ENCODE results near the gene KRT13.

Gene KRT13

GRCh38 chr17:41453066-41453465 lies 52.3 kb downstream of the KRT13 start:
- peaks cover 17% of the 10 kb centered on the region for H3K9me3 ChIP-seq (ENCODE audit: severe bottlenecking)
- no peaks in the 10 kb centered on the region for H3K36me3 ChIP-seq
- no peak overlapping the region for H3K4me3 ChIP-seq (ENCODE audit: low read depth, low read length)
- no peak overlapping the region for H3K27ac ChIP-seq
- DNase-seq, result no peak
- TF ChIP-seq CTCF (IDR thresholded peaks at IDR 0.05; ENCODE audit: low read depth, low read length), result no peak
- H3K27me3 ChIP-seq (ENCODE audit: insufficient read depth, low read depth, severe bottlenecking), result peaks cover 97% of the 10 kb centered on the region

GRCh38 chr17:41452281-41452680 lies 53.1 kb downstream of the KRT13 start:
- TF ChIP-seq CTCF (IDR thresholded peaks at IDR 0.05; ENCODE audit: low read depth, low read length), result no peak
- no peak for DNase-seq
- H3K27ac ChIP-seq, result no peak overlapping the region
- H3K4me3 ChIP-seq (ENCODE audit: low read depth, low read length), result no peak overlapping the region
- H3K36me3 ChIP-seq, result no peaks in the 10 kb centered on the region
- H3K9me3 ChIP-seq (ENCODE audit: severe bottlenecking), result peaks cover 17% of the 10 kb centered on the region
- peaks cover 98% of the 10 kb centered on the region for H3K27me3 ChIP-seq (ENCODE audit: insufficient read depth, low read depth, severe bottlenecking)

- no peak for TF ChIP-seq CTCF (IDR thresholded peaks at IDR 0.05; ENCODE audit: low read depth, low read length)
- peaks cover 17% of the 10 kb centered on the region for H3K9me3 ChIP-seq (ENCODE audit: severe bottlenecking)
- no peak overlapping the region for H3K27ac ChIP-seq
- DNase-seq, result no peak
- no peak overlapping the region for H3K4me3 ChIP-seq (ENCODE audit: low read depth, low read length)
- no peaks in the 10 kb centered on the region for H3K36me3 ChIP-seq
- H3K27me3 ChIP-seq (ENCODE audit: insufficient read depth, low read depth, severe bottlenecking), result peaks cover 99% of the 10 kb centered on the region
These were observed 54.2 kb downstream of the KRT13 start for GRCh38 chr17:41451154-41451728.
